Osteoblast (primary cell): Measurements from ENCODE around the gene CBX8. TPM values are rescaled to one million over a fixed set of nuclear protein-coding genes. Genes with fewer than 3 reads are reported as not detected.
A peak's percentile ranks its signal among the peaks of the same experiment; 100 is the strongest.

Experiments used
- DNase-seq: peaks from one replicate; pipeline ENCODE4 v3.0.0; 2011; ENCODE audit warnings: low spot score, mixed read lengths; ENCODE audit not compliant: insufficient read length; ENCODE audit errors: missing footprints
- H2AFZ ChIP-seq: 2 replicates; pipeline ENCODE4 v1.6.0; 2011; ENCODE audit warnings: mild to moderate bottlenecking, low read length
- H3K27ac ChIP-seq: 2 replicates; pipeline ENCODE4 v1.5.1; 2011; ENCODE audit warnings: mild to moderate bottlenecking, low read depth, low read length, moderate library complexity
- H3K27me3 ChIP-seq: 2 replicates; pipeline ENCODE4 v1.6.0; 2012; ENCODE audit warnings: mild to moderate bottlenecking, control low read depth, inconsistent platforms, low read length, moderate library complexity; ENCODE audit not compliant: insufficient read depth
- H3K36me3 ChIP-seq: 2 replicates; pipeline ENCODE4 v1.5.1; 2011; ENCODE audit warnings: mild to moderate bottlenecking, low read length, control low read depth, moderate library complexity; ENCODE audit not compliant: insufficient read depth
- H3K4me1 ChIP-seq: 2 replicates; pipeline ENCODE4 v1.5.1; 2011; ENCODE audit warnings: mild to moderate bottlenecking, low read length, control low read depth, moderate library complexity; ENCODE audit not compliant: insufficient read depth
- H3K4me2 ChIP-seq: 2 replicates; pipeline ENCODE4 v1.6.0; 2011; ENCODE audit warnings: mild to moderate bottlenecking, low read length; ENCODE audit not compliant: insufficient read depth
- H3K4me3 ChIP-seq: fragments of 200-600 bp; sonication (generic); 3 replicates; pipeline ENCODE4 v1.5.1; 2012; ENCODE audit warnings: mild to moderate bottlenecking, low read length, inconsistent platforms; ENCODE audit not compliant: insufficient read depth
- H3K79me2 ChIP-seq: 2 replicates; pipeline ENCODE4 v1.6.0; 2012; ENCODE audit warnings: mild to moderate bottlenecking, low read length, control low read depth, inconsistent platforms; ENCODE audit not compliant: insufficient read depth
- H3K9me3 ChIP-seq: 2 replicates; pipeline ENCODE4 v1.5.1; 2011; ENCODE audit warnings: low read depth, low read length, control low read depth
- H4K20me1 ChIP-seq: 2 replicates; pipeline ENCODE4 v1.6.0; 2012; ENCODE audit warnings: mild to moderate bottlenecking, low read length, control low read depth; ENCODE audit not compliant: insufficient read depth
- total RNA-seq: library from RNA; depleted of rRNA; stranded (reverse); fragments of >200 nt; gene quantifications from 2 replicates; pipeline ENCODE4 v1.2.3, GENCODE V29; 2012
- TF ChIP-seq, protein P1 (sequence below): IDR thresholded peaks from 2 replicates; pipeline ENCODE4 v1.5.1; 2011; ENCODE audit warnings: mild to moderate bottlenecking, low read depth, low read length, moderate library complexity; ENCODE audit errors: extremely low read depth

CBX8 gene
- total RNA-seq, 1 donor, result 3.3 TPM

DNA sequence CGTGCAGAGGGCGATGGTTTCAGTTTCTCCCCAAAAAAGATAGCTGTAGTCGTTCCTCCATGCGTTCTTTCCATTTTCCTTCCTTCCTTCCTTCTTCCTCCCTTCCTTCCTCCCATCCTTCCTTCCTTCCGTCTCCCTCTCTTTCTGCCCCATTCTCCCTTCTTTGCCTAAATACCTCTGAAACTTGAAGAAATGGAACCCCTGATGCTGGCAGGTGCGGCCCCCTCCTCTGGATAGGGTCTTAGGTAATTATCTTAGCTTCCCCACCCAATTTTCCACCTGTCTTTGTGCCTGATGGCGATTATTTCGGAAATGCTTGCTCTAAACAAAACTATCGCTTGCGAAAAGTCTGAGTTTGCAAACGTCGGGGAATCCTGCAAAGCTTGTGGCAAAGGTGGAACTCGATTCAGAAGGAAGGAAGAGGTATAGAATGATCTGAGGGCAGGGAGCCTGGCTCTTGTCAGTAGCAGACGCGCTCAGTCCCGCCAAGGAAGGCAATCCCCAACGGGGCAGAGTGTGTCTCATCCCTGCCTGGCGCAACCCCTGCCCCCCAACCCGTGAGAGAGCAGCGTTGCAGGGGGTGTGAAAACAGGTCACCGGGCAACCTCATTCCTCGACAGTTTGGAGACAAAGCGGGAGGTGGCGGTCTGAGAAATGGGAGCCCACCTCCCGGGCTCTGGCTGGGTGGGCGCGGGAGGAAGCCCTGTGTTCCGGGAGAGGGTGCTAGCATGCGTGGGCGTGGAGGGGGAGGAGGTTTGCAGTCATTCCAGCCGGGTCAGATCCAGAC, 2.9 kb upstream of the CBX8 start:
- Histone ChIP-seq H3K4me1 (peaks cover 18% of the 10 kb centered on the region), H3K36me3 (no peaks in the 10 kb centered on the region), H3K27ac (no peak overlapping the region), H3K79me2 (no peaks in the 10 kb centered on the region), H2AFZ (no peak overlapping the region), H4K20me1 (peaks cover 12% of the 10 kb centered on the region), H3K4me2 (no peak overlapping the region), H3K4me3 (no peak overlapping the region), H3K9me3 (no peaks in the 10 kb centered on the region), H3K27me3 (peaks cover 71% of the 10 kb centered on the region)
- DNase-seq, result no peak
- TF ChIP-seq, protein P1, sequence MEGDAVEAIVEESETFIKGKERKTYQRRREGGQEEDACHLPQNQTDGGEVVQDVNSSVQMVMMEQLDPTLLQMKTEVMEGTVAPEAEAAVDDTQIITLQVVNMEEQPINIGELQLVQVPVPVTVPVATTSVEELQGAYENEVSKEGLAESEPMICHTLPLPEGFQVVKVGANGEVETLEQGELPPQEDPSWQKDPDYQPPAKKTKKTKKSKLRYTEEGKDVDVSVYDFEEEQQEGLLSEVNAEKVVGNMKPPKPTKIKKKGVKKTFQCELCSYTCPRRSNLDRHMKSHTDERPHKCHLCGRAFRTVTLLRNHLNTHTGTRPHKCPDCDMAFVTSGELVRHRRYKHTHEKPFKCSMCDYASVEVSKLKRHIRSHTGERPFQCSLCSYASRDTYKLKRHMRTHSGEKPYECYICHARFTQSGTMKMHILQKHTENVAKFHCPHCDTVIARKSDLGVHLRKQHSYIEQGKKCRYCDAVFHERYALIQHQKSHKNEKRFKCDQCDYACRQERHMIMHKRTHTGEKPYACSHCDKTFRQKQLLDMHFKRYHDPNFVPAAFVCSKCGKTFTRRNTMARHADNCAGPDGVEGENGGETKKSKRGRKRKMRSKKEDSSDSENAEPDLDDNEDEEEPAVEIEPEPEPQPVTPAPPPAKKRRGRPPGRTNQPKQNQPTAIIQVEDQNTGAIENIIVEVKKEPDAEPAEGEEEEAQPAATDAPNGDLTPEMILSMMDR, result no peak

GRCh38 chr17:79799174-79799537, 2.3 kb upstream of the CBX8 start:
- no peak for DNase-seq
- no peak overlapping the region for H2AFZ ChIP-seq
- no peak overlapping the region for H3K4me3 ChIP-seq
- peaks cover 12% of the 10 kb centered on the region for H4K20me1 ChIP-seq
- no peaks in the 10 kb centered on the region for H3K36me3 ChIP-seq
- no peak overlapping the region for H3K4me2 ChIP-seq
- H3K27me3 ChIP-seq, result peaks cover 65% of the 10 kb centered on the region
- H3K4me1 ChIP-seq, result peaks cover 18% of the 10 kb centered on the region
- no peak overlapping the region for H3K27ac ChIP-seq
- H3K79me2 ChIP-seq, result no peaks in the 10 kb centered on the region
- TF ChIP-seq, protein P1, result no peak
- H3K9me3 ChIP-seq, result no peaks in the 10 kb centered on the region

GRCh38 chr17:79798299-79799173, 1.7 kb upstream of the CBX8 start:
- Histone ChIP-seq H3K27me3 (peaks cover 59% of the 10 kb centered on the region), H2AFZ (no peak overlapping the region), H4K20me1 (peaks cover 12% of the 10 kb centered on the region), H3K4me1 (peaks cover 18% of the 10 kb centered on the region), H3K4me2 (peak overlapping the region; percentile 66), H3K4me3 (peak overlapping the region; percentile 89), H3K36me3 (no peaks in the 10 kb centered on the region), H3K79me2 (no peaks in the 10 kb centered on the region), H3K27ac (no peak overlapping the region), H3K9me3 (no peaks in the 10 kb centered on the region)
- DNase-seq, result no peak
- TF ChIP-seq, protein P1, result no peak
